SK-N-MC (cell line): ENCODE results near the gene PRIMPOL.

Source experiments
- EZH2 ChIP-seq: fragments of 200-600 bp; sonication (generic); IDR thresholded peaks from one replicate; pipeline ENCODE4 v1.6.1; 2017; ENCODE audit warnings: antibody characterized with exemption
- FOXP2 ChIP-seq: optimal IDR thresholded peaks from 2 replicates; pipeline ENCODE3; 2011; ENCODE audit warnings: mild to moderate bottlenecking, moderate library complexity; ENCODE audit not compliant: insufficient read depth; ENCODE audit errors: extremely low read length, control extremely low read depth
- POLR2AphosphoS5 ChIP-seq: IDR thresholded peaks from 2 replicates; pipeline ENCODE4 v1.6.1; 2012; ENCODE audit warnings: mild to moderate bottlenecking, low read depth, low read length, borderline replicate concordance

GRCh38 chr4:184624972-184625554 is 24.5 kb upstream of the PRIMPOL start:
- TF ChIP-seq POLR2AphosphoS5 (no peak), EZH2 (no peak), FOXP2 (no peak)
